Activated gamma-delta T cell treated with anti-CD3 and anti-CD28 coated beads, Interleukin-2, amount 50 U/mL, for 16 hours (primary cell): ENCODE data around the gene E2F2.
A peak's percentile ranks its signal among the peaks of the same experiment; 100 is the strongest.

Source experiments
- DNase-seq: peaks from one replicate; pipeline ENCODE4 v3.0.0-alpha.2; 2020; ENCODE audit warnings: low read depth

Gene E2F2

DNA sequence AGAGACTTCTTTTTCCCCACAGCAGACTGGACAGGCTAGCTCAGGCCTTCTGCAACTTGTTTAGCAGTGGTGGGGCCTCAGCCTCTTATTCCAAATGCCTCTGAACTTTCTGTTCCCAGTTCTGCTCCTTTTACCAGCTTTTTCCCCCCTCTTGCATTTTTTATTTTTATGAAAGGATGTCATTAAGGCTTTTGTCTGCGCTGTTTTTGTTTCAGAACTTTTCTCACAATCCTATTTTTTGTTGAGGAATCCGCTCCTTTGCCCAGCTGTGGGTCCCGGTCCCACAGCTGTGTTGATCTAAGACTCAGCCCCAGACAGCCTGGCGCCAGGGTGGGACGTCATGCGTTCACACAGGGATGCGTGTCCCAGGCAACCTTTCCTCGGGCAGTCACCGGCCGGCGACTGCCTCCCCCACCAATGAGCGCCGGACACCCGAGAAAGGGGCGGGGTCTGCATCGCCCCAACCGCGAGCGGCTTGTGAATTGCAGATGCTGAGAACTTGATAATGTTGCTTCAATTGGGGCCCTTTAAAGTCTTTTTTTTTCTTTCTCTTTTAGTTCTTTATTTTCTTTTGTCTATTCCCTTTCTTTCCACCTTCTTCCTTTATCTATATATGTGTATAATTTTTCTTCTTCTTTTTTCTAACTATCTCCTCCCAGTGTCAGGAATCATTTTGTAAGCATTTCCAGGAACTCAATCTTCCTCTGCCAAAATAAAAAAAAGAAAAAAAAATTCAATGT lies 31.3 kb upstream of the E2F2 start:
- DNase-seq, result no peak

DNA sequence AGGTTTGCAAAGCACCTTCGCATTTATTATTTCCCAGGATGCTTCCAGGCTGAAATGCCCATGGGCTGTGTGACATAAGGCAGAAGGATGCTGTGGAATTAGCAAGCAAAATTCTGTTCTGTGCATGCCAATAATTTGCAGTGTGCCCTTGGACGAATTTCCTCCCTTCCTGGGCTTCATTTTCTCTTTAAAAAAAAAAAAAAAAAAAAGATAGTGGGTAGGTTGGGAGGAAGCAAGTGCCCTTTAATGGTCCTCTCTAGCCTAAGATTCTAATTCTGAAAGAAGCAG lies 30.7 kb upstream of the E2F2 start:
- no peak for DNase-seq

DNA sequence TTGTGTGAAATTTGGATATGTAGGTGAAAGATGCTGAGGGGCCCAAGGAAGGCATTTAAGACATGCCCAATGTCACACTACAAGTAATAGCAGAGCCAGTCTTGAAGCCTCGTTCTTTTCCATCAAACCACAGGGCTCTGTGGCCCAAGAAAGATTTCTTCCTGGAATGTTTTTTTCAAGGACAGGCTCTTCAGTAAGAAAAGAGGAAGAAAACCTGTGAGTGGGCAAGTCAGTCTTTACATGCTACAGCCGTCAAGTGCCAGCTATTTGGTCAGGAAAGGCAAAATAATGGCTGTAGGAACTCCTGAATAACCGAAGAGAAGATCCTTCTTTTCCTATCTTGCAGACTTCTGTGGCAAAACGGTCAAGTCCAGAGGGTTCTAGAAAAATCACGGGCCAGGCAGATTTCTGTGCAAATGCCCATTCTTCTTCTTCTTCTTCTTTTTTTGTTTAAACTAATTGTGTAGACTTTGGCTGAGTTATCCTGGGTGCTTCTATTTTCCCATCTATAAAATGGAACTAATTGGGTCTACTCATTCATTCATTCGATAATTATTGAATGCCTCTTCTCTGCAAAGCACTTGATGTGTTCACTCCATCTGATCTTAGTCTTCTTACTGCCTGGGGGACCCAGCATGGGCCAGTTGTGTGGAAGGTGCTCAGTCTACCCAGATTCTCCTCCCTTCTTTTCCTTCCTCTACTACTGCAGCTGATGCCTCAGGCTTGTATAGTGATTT lies 30.2 kb upstream of the E2F2 start:
- no peak for DNase-seq

DNA sequence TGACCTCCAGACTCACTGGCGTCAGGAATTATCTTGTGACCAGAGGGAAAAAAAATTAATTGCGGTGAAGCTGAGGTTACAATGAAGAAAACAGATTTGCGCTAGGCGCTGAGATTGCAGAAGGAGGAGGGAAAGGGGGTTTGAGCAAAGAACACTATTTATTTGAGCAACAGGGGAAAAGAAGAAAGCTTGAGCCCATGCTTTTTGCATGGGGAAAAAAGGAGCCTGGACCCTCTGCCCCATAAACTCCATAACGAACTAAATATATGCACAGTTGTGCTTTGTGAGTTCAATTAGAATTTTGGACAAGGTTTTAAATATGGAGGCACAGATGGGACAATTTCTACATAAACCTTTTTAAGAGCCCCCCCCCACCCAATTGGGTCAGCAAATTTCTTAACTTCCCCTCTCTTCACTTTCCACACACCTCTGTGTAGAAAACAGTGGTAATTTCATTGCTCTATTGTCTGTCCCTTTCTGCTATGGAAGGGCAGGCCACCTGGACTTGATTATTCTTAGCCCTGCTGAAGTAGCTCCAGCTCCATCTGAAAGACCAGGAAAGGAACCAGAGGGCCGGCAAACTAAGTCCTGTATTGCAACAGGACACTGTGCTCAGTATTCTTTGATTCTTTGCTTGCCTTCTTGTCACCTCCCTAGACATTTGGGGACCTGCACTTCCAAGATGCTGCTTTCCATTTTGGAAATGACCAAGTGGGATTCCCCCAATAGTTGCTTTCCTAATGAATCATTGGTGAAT lies 29.1 kb upstream of the E2F2 start:
- no peak for DNase-seq

DNA sequence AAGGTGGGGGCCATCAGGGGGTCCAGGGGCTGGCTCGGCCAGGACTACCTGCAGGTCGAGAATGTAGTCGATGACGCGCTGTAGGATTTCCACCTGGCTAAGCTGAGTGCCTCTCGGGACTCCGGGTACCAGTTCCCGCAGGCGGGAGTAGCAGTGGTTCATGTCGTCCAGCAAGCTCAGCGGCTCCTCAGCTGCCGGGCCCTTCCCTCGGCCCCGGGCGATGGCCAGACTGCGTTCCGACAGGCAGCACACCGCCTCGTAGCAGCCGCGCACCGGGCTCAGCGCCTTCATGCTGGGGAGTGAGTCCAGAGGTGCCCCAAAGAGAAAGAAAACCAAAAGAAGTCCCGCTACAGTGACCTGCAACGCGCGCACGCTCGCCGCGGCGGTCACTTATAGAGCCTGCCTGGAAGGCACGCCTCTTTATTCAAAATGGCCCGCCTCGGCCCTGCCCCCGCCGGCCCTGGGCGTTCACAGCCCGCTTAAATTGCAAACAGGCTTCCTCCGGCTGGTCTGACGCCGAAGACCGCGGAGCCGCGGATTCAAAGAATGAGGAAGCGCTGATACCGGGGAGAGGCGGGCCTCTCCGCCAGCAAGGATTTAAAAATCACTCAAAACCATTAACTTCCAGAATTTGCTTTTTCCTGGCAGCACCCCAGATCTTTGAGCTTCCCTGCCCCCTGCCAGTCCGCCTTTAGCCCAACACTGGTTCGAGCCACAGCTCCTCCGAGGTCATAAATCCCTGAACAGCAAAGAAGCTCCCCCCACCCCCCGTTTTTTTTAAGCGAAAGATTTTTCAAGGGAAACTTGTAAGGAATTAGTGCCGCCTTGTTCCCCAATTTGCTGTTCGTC lies 28.3 kb upstream of the E2F2 start, which contains the start of gene ID3:
Gene ID3, minus strand, starts transcription at position 366 of the 849 bp plus-strand sequence. Its CDS starts 75 bp downstream, at position 291.
- peak; percentile 78 for DNase-seq

DNA sequence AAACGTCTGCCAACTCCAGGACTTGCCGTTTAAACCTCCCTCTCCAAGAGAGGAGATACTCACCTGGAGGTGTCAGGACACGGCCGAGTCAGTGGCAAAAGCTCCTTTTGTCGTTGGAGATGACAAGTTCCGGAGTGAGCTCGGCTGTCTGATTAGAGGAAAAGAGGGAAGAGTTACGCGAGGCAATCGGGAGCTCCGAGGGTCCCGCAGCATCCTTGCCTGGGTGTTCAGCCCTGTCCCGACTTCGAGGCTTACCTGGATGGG lies 27.8 kb upstream of the E2F2 start:
- DNase-seq, result no peak

DNA sequence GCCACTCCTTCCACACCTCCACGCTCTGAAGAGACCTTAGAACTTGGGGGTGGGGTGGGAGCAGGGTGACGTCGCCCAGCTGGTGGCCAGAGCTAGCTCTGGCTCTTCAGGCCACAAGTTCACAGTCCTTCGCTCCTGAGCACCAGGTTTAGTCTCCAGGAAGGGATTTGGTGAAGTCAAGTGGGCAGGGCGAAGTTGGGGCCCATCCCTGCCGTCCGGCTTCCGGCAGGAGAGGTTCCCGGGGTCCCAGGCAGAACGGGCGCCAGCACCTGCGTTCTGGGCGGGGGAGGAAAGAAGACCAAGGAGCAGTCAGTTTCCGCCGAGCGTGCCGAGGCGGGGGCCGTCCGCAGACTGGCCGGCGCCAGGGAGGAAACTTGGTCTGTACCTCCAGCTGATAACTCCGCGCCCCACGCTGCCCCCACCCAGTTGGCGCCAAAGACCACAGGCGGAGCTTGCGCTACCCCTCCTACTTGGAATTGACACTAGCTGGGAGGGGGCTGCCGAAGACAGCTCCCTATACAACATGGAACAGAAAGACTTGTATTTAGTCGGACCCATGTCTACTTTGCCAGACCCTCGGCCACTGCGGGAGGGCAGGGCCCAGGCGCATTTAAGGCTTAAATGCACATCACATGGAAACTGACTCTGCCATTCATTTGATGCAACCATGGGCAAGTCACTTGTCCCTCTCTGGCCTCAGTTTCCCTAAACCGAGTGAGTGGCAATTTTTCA lies 27.3 kb upstream of the E2F2 start:
- no peak for DNase-seq

DNA sequence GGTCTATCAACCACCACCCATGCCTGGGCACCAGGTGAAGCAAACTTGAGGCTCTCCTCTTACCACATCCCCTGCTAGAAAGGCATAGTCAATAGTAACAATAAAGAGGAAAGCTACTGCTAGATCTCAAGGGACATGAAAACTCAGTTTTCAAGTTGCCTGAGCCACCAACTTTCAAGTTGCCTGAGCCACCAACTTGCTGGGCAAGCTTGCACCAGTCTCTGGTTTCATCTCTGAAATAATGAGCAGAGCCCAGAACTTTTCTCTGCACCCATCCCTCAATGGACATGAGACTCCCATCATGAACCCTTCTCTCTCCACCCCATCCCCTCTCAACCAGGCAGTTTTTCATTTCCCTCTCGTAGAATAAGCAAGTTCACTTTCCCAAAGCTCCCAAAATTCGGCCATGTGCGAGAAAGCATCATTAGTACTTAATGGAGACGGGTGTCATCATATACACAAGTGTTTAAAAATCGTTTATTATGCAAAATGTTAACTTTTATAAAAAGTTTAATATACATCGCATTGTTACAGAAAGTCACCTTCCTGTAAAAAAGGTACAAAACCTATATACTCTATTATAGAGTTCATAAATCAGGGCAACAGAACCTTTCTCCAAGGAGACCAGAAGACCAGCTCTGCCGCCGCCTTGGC lies 26.6 kb upstream of the E2F2 start:
- DNase-seq, result no peak

DNA sequence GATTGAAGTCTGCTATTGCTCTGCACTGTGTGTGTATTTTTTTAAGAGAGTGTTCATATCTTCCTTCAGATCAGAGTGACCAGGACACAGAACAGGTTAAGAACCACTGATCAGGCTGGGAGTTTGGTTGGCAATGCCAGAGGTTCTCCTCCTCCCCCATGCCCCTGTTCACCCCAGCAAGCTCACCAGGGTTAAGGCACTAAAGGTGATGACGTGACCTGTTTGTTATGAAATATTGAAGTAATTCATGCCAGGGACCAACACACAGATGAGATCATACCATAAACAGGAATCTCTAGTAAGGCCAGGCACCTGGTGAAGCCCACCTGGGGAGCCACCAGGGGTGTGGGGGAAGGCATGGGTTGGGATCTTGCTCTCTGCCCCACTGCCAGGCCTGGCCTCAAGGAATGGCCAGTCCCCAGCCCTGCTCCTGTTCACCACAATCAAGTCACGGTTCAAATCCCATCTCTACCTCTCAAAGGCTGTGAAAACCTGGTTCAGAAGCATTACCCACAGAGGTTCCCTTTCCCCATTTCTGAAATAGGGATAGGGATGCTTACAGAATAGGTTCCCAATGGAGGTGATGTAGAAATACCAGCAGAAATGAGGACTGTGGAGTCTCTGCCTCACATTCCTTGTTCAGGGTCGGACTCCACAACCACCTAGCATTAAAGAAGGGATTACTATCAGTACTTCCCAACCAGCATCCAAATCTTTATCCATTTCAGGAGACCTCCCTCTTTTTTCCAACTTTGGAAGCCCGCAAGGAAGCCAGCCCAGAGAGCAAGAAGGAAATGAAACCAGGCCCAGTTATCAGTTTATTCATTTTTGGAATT lies 25.8 kb upstream of the E2F2 start:
- DNase-seq, result no peak

DNA sequence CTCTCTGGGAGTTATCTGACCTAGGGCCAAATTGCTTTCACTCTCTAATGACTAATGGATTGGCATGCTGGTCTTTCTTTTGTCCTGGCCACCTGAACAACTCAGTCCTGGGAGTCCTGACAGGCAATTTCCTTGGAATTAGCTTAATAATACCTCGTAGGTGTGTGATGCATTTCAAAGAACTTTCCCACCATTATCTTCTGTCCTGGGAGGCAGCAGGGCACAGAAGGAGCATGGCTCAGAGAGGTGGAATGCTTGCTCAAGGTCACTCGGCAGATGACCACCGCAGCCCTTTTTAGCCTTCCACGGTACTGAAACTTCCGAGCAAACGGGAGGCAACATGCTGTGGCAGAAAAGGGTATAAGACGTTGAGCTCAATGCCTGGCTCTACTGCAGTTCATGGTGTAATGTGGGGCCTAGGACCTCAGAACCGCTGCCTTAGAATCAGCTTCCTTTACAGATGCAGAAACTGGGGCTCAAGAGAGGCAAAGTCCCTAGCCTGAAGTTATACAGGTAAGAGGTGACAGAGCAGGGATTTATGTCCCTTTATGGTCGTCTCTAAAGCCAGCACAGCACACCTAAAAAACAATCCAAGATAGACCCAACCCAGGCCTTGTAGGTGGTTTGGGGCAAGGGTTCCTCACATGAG lies 25.1 kb upstream of the E2F2 start:
- DNase-seq, result no peak

DNA sequence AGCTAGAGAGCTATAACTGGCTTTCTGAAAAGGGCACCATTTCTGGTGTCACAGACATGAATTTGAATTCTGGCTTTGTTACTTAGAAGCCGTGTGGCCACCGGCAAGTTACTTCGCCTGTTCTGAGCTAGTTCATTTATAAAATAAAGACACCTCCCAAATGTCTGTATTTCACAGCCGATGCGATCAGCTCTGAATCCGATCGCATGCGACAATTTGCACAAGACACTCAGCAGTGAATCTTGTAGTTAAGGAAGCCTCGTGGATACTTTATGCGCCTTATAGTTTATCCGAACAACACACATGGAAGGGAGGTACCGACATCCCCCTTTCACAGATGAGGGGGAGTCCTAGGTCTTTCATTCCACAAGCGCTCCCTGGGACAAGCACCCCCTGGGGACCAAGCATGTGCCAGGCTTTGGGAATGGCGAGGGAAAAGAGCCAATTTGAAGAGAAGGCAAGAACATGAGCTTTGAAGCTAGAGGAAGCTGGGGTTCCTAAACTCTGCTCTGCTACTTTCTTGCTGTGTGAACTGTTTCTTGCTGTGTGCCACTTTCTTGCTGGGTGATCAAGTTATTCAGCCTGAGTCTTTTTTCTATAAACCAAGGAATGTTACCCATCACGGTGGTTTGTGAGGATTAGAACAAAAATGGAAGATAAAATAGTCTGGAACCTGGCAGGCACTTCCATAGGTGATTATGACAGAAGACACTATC lies 24.4 kb upstream of the E2F2 start:
- DNase-seq, result no peak

DNA sequence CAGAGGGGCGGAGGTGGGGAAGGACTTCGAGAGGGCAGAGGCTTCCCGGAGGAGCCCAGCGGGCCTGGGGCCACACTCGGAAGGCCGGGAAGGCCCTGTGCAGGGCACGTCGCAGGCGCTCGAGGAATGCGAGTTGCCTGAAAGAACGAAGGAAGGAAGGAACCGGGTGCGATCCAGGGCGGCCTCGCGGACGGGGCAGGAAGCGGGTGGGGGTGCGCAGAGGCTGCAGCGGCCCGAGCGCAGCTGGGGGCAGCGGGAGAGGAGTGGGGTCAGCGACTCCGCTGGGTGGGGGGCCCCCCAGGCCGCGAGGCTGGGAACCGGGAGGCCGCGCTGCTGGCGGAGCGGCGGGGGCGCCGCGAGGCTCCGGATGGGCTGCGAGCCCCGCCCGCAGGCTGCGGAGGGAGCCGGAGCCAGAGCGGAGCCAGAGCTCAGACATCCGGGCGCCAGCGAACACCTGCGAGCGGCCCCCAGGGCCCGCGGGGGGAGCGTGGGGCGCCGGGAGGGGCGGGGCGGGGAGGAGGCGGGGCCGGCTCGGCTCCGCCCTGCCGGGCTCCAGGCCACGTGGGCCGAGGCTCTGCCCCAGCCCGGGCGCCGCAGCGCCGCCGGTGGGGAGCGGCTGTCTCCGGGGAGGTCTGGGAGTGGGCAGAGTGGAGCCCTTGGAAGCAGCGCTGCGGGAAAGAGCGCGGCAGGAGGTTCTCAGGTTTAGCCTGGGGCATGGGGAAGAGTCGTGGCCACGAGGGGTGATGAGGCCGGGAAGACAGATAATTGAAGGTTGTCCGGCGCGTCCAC lies 23.6 kb upstream of the E2F2 start:
- peak; percentile 71 for DNase-seq

DNA sequence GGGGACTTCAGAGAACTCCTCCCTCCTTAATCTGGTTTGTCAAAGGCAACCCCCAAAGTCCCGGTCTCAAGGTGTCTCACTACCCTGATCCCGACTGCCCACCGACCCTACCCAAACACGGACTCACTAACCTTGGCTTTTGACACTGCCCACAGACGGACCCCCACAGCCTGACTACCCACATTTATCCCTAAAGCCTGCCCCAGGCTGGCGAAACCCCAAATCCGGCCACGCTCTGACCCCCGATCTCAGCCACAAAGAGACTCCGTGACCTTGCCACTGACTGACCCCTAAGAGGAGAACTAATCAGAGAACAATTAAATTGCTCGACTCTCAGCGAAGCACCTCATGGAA lies 23.1 kb upstream of the E2F2 start:
- no peak for DNase-seq

DNA sequence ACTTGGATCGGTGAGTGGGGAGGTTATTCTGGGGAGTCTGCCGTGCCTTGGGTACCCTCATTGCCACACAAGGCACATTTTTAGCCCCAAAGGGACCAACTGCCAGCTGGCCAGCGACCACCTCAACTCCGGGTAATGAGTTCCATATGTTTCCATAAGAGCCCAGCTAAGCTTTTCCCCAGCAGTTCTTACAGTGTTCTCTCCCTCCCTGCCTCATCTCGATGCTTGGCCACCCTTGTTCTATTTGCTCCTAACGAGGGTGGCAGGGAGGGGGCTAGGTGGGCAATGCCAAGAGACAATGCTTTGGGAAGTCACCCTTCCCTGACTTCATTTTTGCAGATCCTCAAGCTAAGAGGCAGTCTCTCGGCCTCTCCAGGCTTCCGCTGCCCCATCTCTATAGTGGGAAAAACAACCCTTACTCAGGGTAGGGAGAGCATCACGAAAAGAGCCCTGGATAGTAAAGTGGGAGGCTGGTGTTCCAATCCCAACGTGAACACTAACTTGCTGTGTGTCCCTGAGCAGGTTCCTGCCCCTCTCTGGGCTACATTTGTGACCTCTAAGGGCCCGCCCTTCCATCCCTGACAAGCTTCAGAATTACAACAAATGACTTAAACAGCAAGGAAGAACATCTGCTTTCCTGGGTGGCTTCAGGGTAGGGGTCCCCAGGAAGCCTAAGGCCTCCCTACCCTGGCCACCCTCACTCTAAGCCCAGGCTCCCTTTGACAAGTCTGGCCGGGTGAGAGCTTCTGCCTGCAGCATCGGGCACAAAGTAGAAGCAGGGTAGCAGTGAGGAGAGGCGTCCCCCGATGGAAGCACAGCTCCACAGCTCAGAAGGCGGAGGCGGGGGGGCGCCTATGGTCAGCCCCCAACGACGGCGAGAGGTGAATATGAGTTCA lies 22.4 kb upstream of the E2F2 start:
- DNase-seq, result no peak

DNA sequence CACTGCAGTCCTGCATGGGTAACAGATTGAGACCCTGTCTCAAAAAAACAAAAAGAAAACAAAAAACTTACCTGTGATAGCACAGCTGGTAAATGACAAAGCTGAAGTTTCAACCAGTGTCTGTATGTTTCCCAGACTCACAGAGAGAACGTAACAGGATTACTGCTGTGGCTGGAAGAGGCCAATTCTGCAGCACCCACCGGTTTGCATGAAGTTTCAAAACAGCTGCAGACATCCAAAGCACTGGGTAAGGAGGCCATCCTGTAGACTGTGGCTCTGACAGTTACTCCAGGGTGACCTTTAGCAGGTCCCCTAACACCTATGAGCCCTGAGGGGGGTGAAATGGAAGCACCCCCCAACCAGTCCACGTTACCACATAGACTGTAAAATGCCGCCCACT lies 20.8 kb upstream of the E2F2 start:
- no peak for DNase-seq

DNA sequence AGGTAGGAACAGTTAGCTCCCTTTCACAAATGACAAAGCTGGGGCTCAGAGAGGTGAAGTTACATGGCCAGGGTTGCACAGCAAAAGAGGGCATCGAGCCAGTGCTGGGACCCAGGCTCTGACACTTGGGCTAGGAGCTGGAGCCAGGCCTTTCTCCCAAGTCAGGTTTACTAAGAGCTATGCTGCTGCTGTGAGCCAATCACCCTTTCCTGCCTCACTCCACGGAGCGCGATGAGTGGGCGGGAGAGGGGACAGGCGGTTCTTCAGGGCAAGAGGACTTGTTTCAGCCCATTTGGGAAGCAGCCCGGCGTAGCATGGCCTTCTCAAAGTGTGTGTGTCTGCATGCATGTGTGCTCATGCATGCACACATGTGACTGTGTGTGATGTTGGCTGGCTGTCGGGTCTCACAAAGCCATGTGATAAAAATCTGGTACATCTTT lies 17.7 kb upstream of the E2F2 start:
- no peak for DNase-seq

DNA sequence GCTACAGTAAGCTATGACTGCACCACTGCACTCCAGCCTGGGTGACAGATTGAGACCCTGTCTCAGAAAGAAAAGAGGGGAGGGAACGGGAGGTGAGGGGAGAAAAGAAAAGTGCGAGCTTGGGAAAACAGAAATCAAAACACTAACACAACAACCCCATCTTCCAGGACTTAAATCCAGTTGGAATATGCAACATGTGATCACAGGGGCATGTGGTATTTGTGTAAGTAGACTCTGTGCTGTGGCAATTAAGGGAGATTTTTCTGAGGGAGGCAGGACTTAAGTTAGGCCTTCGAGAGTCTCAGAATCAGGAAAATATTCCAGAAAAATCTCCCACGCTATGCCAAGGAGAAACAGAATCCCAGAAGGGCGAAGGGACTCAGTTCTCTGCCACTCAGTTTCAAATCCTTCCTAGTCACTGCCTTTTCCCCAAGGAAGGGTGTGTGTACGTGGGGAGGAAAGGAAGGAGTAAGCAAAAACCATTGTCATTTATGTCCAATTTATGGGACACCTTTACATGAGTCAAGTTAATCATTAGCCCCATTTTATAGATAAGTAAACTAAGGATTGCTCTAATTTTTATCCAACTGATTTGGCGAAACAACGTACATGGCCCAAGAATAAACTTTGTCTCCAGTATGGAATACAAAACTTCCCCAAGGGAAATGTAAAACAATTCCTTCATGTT lies 16.0 kb upstream of the E2F2 start:
- DNase-seq, result no peak
